Measurements from ENCODE around the gene BAHCC1.
A peak's percentile ranks its signal among the peaks of the same experiment; 100 is the strongest.

GRCh38 chr17:81391293-81391935 is 3.8 kb upstream of the BAHCC1 start:
- TF ChIP-seq CTCF (IDR thresholded peaks at IDR 0.05; ENCODE audit: poor library complexity, severe bottlenecking), result no peak
- TF ChIP-seq RAD21 (conservative IDR thresholded peaks at IDR 0.05), result no peak
- TF ChIP-seq POLR2AphosphoS5 (IDR thresholded peaks at IDR 0.05), result peak; percentile 2
- TF ChIP-seq SMC3 (conservative IDR thresholded peaks at IDR 0.05; ENCODE audit: poor library complexity), result no peak
- TF ChIP-seq EP300 (conservative IDR thresholded peaks at IDR 0.05; ENCODE audit: poor library complexity, severe bottlenecking), result no peak
- TF ChIP-seq TAF1 (IDR thresholded peaks at IDR 0.05; ENCODE audit: low read depth), result no peak
- TF ChIP-seq EZH2 (IDR thresholded peaks at IDR 0.05; ENCODE audit: borderline replicate concordance, insufficient read depth, low read length, poor library complexity, severe bottlenecking), result no peak
